Measurements from ENCODE around the gene GABRB1.
A peak's percentile ranks its signal among the peaks of the same experiment; 100 is the strongest.

GABRB1 gene

DNA sequence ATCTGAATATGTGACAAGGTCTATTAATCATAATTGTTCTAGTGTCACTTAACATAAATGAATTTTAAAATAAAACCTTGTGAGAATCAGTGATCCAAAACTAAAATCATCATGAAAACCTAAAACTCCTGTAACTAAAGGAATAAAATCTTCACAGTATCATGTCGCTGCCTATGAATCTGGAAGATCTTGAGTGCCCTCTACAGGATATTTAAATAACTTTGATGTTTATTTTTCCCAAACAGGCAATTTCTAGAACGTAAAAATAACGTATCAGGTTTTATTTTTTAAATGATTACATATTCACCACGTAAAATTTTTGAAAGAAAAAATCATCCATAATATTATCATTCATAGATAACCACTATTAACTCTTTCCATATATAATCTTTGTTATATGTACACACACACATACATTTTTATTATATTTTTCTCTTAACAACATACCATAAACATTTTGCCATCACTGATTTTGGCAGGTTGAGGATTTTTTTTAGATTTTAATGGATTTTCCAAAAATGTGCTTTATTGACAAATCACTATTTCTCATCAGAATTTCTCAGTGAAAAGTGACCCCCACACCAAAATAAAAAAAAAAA is 352.6 kb downstream of the GABRB1 start:
- DNase-seq (ENCODE audit: low spot score), result peak; percentile 42

DNA sequence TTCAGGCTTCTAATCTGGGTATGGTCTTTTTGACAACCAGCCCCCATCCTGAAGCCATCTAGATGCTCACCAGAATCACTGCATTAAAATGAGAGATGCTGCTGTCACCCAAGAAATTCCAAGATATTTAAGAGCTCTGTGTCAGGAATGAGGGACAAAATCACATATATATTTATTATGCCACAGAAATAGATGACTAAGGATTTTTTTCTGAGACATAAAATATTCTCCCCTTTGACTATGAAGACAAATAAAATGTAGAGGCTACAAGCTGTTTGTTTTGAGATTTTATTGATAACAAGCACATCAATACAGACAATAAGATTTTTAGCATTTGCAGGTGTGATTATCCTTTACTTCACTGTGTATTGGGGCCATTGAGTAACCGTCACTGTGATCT is 354.8 kb downstream of the GABRB1 start:
- no peak for DNase-seq (ENCODE audit: low spot score)

DNA sequence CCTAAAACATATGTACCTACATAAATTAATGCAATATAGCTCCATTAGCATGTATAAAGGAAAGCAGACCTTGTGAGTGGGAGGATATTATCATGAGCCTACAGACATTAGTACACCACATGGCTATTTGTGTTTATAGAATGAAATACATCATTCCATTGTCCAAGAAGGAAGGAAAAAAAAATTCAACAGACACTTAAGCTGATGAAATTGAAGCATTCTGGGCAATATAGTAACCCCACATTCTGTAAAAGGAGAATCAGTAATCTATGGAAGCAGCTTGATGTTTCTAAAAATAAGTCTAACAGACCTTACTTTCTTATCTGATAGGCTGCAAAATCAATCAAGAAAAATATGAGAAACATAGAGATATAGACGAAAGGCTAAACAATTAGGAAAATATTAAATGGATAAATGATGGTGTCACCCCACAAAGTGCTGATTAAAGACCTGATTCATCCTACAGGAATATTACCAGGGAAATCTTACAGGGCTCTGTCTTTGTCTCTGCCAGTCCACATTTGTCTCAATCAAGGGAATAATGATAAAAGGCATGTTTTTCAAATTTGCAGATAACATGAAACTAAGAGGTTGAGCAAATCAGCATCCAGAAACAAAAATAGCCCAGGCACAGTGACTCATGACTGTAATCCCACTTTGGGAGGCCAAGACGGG is 355.3 kb downstream of the GABRB1 start:
- peak; percentile 25 for DNase-seq (ENCODE audit: low spot score)

DNA sequence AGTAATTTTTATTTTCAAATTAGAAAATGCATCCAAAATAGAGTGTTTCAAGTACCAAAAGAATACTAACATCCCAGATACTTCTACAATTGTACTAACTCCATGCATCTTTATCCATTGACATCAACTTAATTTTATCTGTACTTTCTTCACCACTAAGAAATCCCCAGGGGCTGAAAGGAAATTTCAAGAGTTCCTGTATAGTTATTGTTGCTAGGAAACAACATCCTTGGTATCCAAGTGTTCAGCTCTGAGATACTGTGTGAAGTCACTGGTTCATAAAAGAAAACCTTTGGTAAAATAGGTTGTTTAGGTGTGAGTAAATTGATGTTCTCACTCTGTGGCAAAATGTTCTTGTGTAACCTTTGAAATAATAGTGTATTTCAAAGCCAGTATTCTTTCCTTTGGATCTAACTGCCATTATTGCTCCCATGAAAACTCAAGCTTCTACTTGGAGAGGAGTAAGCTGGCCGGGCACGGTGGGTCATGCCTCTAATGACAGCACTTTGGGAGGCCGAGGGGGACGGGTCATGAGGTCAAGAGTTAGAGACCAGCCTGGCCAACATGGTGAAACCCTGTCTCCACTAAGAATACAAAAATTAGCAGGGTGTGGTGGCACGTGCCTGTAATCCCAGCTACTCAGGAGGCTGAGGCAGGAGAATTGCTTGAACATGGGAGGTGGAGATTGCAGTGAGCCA is 359.2 kb downstream of the GABRB1 start:
- DNase-seq (ENCODE audit: low spot score), result no peak

DNA sequence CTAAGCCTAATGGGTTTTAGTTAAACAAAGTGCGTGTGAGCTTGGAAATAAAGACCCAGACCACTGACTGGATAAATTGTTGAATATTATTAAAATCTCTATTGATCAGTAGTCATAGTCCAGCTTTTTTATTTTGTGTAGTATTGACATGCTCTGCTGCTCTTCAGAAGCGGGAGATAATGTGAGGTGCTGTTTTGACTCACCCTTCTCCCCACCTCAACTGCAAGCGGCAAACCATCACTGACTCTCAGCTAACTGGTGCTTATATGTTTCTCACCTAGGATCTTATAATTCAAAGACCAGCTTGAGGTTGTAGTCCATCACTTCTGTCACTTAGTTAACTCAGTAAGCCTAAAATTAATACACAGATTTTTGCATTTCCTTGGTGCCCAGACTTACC is 359.9 kb downstream of the GABRB1 start:
- DNase-seq (ENCODE audit: low spot score), result no peak

DNA sequence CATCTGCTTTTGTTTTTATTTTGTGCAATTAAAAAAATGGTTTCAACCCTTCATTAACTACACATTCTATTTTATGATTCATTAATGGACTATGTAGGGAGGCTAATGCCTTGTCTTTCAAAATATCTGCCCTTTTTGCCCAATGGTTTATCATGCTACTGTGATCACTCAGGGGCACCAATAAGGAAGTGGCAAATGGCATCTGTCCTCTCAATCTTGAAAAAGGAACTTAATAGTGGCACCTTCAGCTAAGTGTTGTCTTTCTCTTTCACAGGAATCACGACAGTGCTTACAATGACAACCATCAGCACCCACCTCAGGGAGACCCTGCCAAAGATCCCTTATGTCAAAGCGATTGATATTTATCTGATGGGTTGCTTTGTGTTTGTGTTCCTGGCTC is 375.0 kb downstream of the GABRB1 start:
- no peak for DNase-seq (ENCODE audit: low spot score)

DNA sequence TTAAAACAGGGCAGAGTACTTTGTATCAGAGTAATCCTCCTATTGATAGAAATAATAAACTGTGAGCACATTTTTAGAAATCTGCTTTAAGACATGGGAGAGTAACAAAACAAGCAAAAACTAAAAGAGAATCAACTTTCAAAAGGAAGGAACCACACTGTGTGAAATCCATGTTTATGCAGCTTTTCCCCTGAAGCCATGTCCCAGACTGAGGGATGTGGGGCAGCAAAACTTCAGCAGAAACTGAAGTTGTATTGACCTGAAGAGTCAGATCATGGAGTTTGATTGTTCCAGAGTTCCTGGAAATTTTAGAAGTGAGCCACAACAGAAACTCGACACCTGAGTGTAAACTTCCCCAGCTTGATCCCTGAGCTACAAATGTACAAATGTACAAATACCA is 378.9 kb downstream of the GABRB1 start:
- DNase-seq (ENCODE audit: low spot score), result no peak

DNA sequence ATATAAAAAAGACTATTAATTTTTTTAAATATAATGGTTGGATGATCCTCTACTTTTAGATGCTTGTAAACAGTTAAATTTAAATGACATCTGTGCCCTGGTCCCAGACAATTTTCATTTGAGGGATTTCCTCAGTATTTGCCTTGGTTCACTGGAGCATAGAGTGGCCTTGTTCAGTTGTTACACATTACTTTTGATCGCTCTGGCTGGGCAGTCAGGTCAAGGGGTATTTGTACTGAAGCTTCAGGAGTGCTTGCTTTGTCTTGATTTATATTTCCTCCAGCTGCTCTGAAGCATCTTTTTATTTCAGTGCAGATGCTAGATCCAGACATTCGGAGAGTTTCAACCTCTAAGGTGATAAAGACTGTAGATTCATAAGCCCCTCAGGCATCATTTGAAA is 382.2 kb downstream of the GABRB1 start:
- no peak for DNase-seq (ENCODE audit: low spot score)

DNA sequence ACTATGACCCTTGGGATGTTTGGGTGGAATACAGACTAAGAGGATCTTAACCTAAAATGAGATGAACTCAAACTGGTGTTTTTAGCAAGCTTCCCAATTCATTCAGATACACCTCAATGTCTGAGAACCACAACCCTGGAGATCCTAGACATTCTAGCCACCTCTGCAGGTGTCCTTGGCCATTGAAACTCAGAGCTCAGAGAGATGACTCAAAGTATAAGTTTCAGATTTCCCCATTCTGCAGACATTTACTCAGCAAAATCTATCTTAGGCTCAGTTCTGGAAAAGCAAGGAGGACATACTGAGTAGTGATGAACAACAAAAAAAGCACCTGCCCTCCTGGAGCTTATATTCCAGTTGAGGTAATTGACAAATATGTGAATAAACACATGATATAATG is 384.4 kb downstream of the GABRB1 start:
- no peak for DNase-seq (ENCODE audit: low spot score)

DNA sequence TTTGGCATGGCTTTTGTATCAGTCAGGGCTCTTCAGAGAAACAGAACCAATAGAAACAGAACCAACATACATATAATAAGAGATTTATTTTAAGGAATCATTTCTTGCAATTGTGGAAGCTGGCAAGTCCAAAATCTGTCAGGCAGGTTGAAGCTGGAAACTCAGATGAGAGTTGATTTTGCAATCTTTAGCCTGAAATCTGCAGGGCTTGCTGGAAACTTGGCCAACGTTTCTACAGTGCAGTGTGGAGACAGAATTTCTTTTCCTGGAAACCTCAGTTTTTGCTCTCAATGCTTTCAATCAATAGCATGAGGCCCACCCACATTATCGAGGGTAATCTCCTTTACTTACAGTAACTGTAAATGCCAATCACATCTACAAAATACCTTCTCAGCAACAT is 386.8 kb downstream of the GABRB1 start:
- DNase-seq (ENCODE audit: low spot score), result no peak

DNA sequence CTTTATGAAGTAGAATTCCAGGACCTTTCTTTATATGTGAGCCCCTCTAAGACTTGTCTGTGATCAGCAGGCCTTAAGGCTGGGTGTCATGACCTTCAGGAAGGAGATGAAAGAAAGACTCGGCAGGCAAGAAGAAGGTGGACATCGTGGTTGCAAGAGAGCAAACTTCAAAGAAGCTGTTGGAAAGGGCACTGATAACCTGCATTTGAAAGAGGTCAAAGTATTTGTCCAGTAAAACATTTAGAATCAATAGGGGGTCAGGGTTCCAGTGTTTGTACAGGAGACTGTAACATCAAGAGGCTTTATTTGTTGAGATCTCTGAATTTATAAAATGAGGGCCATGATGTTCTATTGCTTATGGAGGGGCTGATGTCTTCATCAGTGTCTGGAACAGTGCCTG is 387.9 kb downstream of the GABRB1 start:
- no peak for DNase-seq (ENCODE audit: low spot score)

DNA sequence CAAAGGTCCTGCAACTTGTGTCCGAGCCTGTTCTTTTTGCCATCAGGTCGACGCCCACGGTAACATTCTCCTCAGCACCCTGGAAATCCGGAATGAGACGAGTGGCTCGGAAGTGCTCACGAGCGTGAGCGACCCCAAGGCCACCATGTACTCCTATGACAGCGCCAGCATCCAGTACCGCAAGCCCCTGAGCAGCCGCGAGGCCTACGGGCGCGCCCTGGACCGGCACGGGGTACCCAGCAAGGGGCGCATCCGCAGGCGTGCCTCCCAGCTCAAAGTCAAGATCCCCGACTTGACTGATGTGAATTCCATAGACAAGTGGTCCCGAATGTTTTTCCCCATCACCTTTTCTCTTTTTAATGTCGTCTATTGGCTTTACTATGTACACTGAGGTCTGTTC is 394.3 kb downstream of the GABRB1 start:
- DNase-seq (ENCODE audit: low spot score), result no peak

DNA sequence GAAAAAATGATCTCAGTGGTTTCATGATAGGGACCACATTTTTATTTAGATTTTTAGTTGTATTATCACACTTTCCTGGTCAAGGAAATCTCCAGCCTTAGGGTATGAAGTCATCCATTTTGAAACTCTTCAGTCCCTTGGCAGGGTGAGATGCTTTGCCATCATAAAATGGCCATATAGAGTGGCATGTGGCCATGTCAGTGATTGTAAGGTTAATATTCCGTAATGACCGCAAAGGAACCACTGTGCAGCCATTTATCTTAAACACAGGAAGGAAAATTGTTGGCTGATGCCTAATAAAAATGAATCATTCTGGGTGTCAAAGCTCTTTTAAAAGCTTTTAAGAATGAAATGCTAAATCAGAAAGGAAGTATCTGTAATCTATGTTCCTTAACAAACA is 396.6 kb downstream of the GABRB1 start:
- no peak for DNase-seq (ENCODE audit: low spot score)

DNA sequence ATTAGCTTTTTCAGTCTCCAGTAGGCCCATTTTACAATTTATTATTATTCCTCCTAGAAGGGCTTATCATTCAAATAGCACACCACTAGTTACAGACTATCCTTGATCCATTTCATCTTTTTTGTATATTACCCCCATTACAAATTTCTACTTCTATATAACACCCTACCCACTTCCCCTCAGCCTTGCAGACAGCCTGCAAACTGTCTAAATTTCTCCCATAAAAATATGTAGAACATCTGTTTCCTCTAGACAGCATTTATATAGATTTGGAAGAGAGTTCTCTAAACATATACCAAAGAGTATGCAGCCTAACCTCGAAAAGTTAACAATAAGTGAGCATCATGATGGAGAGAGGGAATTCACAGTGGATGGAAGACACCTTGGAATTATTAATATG is 401.4 kb downstream of the GABRB1 start:
- DNase-seq (ENCODE audit: low spot score), result no peak

DNA sequence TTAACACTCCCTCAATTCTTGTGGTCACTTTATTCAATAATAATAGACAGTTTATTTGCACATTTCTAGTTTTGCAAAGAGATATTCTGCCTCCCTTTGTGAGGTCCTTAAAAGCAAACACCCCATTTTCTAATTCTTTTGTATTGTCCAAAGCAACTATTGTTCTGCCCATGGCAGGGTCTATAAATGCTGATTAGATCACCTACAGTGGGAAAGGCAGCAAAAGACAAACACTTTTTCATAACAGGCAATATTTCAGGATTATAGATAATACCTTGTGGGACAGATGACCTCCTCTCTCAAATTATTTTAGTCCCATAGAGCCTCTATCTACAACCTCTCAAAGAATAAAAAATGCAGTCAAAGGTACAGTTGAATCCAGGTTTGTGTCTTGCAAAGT is 403.6 kb downstream of the GABRB1 start:
- no peak for DNase-seq (ENCODE audit: low spot score)

DNA sequence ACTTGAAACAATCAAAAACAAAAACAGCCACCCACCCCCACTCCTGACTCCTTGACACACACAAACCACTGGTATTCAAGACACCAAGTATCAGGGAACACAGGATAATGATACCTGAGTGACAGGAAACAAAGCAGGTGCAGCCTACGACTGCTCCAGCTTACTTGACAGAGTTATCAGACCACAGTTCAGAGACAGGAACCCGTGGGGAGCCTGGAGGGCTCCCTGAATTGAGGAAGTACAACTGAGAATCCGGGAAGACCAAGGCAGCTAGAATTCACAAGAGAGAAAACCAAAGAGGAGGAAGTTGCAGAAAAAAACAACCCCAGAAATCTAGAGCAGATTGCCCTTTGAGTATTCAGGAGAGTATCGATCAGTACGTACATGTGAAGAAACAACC is 411.6 kb downstream of the GABRB1 start:
- no peak for DNase-seq (ENCODE audit: low spot score)

DNA sequence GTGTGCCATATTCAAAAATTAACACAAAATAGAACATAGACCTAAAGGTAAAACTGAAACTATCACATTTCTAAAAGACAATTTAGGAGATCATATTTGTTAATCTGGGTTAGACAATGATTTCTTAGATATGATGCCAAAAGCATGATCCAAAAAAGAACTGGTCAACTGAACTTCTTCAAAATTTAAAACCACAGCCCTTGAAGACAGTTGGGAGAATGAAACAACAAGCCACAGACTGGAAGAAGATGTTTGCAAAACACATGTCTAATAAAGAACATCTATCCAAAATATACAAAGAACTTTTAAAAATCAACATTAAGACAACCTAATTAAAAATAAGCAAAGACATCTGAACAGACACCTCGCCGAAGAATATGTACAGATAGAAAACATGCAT is 412.7 kb downstream of the GABRB1 start:
- no peak for DNase-seq (ENCODE audit: low spot score)

DNA sequence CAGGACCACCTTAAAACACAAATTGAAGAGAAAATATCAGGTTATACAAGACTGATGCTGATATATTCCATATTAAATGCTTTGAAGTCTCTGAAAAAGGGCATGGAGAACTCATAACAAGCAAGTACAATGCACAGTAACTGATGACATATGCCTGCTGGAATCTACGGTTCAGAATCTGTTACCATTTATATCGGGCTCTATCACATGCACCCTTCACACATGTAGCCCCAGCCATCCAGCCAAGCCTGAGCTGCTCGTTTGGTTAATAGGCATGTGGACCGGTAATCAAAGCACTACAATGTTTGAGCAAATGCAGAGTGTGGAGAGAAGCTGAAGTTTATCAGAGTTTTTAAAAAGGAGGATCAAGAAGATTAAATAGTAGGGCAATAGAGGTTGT is 420.3 kb downstream of the GABRB1 start:
- no peak for DNase-seq (ENCODE audit: low spot score)

DNA sequence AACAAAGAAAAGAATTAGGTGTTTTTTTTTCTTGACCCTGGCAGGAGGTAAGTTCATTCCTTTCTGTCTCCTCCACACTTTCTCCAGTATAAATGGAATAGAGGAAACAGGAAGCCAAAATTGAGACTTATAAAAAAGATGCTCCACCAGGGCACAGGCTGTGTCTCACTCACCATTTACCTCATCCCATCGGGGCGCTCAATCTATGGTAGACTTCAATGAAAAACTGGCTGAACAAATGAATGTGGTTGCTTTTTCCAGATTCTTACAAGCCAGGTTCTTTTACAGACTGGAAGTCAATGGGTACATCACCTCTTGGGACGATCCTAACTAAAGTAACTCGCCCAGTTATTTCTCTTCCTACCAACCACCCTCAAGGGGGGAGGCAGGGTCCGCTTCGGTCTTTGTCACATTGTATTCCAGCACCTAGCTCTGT is 431.4 kb downstream of the GABRB1 start:
- DNase-seq (ENCODE audit: low spot score), result no peak

DNA sequence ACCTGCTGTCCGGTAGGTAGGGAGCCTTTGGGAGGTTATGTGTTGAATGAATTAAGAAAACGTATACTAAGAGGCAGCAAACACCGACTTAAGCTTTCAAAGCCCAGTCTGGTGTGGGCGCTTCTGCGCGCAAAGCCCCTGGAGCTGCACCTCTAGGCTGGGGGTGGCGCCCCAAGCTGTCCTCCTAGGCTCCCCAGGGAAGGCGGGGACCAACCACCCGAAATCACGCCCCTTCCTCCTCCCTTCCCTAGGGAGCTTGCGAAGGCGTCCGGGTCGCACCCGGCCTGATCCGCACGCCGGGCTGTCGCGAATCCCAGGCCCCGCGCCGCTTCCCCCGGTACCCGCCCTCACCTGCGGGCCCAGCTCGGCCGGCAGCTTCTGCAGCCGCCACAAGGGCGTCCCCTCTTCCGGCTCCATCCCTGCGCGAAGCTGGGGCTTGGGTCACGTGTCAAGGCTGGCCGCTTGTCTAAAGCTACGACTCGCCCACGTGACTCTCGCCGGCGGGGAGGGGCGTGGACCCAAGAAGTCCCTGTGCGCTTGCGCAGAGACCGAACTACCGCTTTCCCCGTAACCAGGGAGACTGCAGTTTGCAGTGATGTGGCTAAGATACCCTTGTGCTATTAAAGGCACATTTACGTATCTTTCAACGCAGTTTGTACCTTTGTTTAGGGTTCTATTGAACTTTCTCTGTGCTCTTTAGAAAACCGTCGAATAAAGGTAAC is 432.0 kb downstream of the GABRB1 start, which contains the start of gene COMMD8:
Gene COMMD8, minus strand, starts transcription at position 468 of the 722 bp plus-strand sequence. Its CDS starts 51 bp downstream, at position 417.
- peak; percentile 96 for DNase-seq (ENCODE audit: low spot score)

DNA sequence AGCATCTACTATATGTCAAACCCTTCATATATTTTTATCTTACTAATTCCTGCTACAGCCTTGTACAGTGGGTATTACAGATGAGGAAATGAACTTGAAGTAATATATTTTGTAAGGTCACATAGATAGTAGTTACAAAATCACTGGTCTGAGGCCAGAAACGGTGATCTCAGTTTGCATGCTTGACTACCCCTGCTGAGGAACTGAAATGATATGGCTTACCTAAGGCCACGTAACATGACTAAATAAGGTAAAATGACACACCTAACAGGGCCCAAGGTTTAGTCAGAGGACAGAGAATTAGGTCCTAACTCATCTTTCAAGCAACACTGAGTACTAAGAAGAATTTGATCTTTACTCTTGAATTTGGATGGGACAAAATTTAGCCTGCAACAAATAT is 433.6 kb downstream of the GABRB1 start:
- no peak for DNase-seq (ENCODE audit: low spot score)

DNA sequence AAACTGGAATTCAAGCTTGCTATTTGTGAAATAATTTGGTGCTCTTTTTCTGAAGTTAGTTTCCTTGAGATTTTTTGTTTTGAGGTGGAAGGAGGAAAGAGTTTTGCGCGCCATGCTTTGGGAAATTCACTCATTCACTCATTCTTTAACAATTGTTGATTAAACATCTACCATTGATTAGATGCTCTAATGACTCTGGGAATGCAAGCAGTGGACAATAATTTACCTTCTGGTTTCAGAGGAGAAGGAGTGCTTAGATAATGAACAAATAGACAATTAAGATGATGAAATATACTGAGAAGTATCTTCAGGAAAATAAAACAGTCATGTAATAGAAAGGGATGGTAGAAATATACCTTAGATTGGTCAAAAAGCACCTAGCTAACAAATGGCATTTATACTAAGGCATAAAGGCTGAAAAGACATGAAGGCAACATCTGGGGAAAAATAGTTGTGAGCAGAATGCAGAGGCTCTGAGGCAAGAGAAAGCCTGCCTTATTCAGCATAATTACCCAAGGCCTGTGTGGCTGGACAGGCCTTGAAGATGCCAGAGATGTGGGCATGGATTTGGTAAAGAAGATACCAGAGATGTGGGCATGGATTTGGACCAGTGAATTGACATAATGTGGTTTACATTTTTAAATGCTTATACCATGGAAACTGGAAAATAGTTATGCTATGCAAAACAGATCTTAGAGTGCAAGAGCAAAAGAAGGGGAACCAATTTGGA is 434.9 kb downstream of the GABRB1 start:
- no peak for DNase-seq (ENCODE audit: low spot score)

Data from SK-N-DZ (cell line).